ENCODE data around the gene ADAM30.

Gene ADAM30

GRCh38 chr1:119895102-119895501 is 1.2 kb downstream of the ADAM30 start:
- Histone ChIP-seq H3K9me3 (ENCODE audit: control insufficient read depth, insufficient read depth, low read depth, low read length) (no peaks in the 10 kb centered on the region), H3K36me3 (ENCODE audit: control insufficient read depth in 2 of 2, insufficient read depth in 1 of 2, low read length in 2 of 2) (no peaks in the 10 kb centered on the region), H3K4me3 (ENCODE audit: low read depth, low read length) (no peak overlapping the region), H3K4me1 (ENCODE audit: control insufficient read depth, insufficient read depth, low read length) (no peaks in the 10 kb centered on the region), H3K27ac (ENCODE audit: extremely low read depth, low read depth, low read length) (no peak overlapping the region)
- POLR2A ChIA-PET = no interaction called here
- CTCF ChIA-PET = interaction anchor here (2.0 kb wide), 1 partner anchor 8 kb away, joined by 7 read pairs; no protein-coding TSS in a partner anchor
- TF ChIP-seq ZNF561 (tag by site-specific recombination; IDR thresholded peaks at IDR 0.05; ENCODE audit: borderline replicate concordance) (no peak), SCRT2 (tag by site-specific recombination; IDR thresholded peaks at IDR 0.05) (no peak), ZNF2 (tag by site-specific recombination; IDR thresholded peaks at IDR 0.05) (no peak), ZNF785 (tag by site-specific recombination; IDR thresholded peaks at IDR 0.05) (no peak), ZNF394 (tag by site-specific recombination; IDR thresholded peaks at IDR 0.05; ENCODE audit: borderline replicate concordance) (no peak), ZNF549 (tag by site-specific recombination; IDR thresholded peaks at IDR 0.05) (no peak), ZNF488 (tag by site-specific recombination; IDR thresholded peaks at IDR 0.05) (no peak), ZBTB11 (tag by site-specific recombination; conservative IDR thresholded peaks at IDR 0.05; ENCODE audit: low read depth) (no peak)

GRCh38 chr1:119893827-119894700 is 2.3 kb downstream of the ADAM30 start:
- Histone ChIP-seq H3K4me3 (ENCODE audit: low read depth, low read length) (no peak overlapping the region), H3K27ac (ENCODE audit: extremely low read depth, low read depth, low read length) (no peak overlapping the region), H3K36me3 (ENCODE audit: control insufficient read depth in 2 of 2, insufficient read depth in 1 of 2, low read length in 2 of 2) (no peaks in the 10 kb centered on the region), H3K4me1 (ENCODE audit: control insufficient read depth, insufficient read depth, low read length) (no peaks in the 10 kb centered on the region), H3K9me3 (ENCODE audit: control insufficient read depth, insufficient read depth, low read depth, low read length) (no peaks in the 10 kb centered on the region)
- POLR2A ChIA-PET = no interaction called here
- TF ChIP-seq ZNF626 (tag by site-specific recombination; IDR thresholded peaks at IDR 0.05) (no peak), HOXD13 (CRISPR knock-in tag; IDR thresholded peaks at IDR 0.05; ENCODE audit: borderline replicate concordance) (no peak), ZEB2 (tag by site-specific recombination; IDR thresholded peaks at IDR 0.05) (no peak), ATF2 (tag by site-specific recombination; IDR thresholded peaks at IDR 0.05; ENCODE audit: low read depth) (no peak), ZSCAN5A (tag by site-specific recombination; IDR thresholded peaks at IDR 0.05) (no peak), ZNF560 (tag by site-specific recombination; IDR thresholded peaks at IDR 0.05; ENCODE audit: borderline replicate concordance) (no peak), ZNF473 (tag by site-specific recombination; IDR thresholded peaks at IDR 0.05) (no peak), ZNF433 (tag by site-specific recombination; IDR thresholded peaks at IDR 0.05; ENCODE audit: low read depth) (no peak), ZNF292 (tag by site-specific recombination; IDR thresholded peaks at IDR 0.05; ENCODE audit: borderline replicate concordance, low read depth) (no peak), ZNF513 (tag by site-specific recombination; IDR thresholded peaks at IDR 0.05) (no peak), ZNF223 (tag by site-specific recombination; IDR thresholded peaks at IDR 0.05) (no peak), ZNF174 (tag by site-specific recombination; IDR thresholded peaks at IDR 0.05) (no peak), ZNF600 (tag by site-specific recombination; IDR thresholded peaks at IDR 0.05) (no peak), ZNF654 (tag by site-specific recombination; IDR thresholded peaks at IDR 0.05; ENCODE audit: low read depth) (no peak), ELK4 (IDR thresholded peaks at IDR 0.05; ENCODE audit: borderline replicate concordance, low read depth, low read length) (no peak), SALL2 (tag by site-specific recombination; IDR thresholded peaks at IDR 0.05; ENCODE audit: borderline replicate concordance) (no peak)
- CTCF ChIA-PET = interaction anchor here (0.6 kb wide), 1 partner anchor 233 kb away, joined by 5 read pairs; no protein-coding TSS in a partner anchor

All from HEK293 (cell line).